CD4-positive, alpha-beta T cell treated with Interleukin-15 for 4 hours (primary cell): ENCODE measurements around the gene FAM199X.
A peak's percentile ranks its signal among the peaks of the same experiment; 100 is the strongest.

ENCODE experiments used
- DNase-seq: peaks from one replicate; pipeline ENCODE4 v3.0.0-alpha.2; 2020; ENCODE audit warnings: low spot score

FAM199X gene

DNA sequence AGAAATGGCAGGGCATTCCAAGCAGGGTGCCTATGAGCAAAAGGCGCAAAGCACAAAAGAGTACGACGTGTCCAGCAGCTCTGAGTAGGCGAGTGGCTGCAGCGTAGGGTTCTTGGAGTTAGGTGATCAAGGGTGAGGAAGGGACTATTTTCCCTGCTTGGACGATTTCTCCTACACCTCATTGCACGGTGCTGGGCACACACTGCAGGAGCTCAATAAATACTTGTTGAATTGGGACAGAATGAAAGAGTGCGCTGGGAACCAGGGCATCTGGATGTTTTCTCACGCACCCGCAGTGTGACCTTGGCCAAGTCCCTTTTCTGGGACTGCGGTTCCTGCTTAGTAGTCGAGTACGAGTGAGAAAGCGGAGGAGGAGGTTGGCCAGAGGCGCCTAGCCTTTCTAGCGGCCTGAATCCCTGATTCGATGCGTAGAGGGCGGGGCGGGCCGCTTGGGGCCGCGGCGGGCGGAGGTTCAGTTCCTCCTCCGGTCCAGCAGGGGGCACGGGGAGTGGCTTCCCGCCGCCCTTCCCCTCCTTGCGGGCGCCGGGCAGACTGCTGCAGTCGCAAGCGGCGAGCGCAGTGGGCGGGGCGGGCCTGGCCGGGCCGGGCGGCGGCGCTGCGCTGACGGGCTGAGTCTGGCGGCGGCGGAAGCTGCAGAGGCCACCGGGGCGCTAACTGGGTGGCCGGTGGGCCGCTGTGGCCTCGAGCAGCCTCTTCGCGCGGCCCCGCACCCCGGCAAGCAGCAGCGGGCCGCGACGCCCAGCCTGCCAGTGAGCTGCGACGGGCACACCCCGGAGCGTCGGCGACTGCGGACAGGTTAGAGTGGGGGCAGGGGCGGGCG, at the start of gene FAM199X:
TSS of gene FAM199X (plus strand) at position 560 of the 841 bp plus-strand sequence. CDS start 333 bp downstream, outside the sequence.
- DNase-seq, result peak; percentile 82

DNA sequence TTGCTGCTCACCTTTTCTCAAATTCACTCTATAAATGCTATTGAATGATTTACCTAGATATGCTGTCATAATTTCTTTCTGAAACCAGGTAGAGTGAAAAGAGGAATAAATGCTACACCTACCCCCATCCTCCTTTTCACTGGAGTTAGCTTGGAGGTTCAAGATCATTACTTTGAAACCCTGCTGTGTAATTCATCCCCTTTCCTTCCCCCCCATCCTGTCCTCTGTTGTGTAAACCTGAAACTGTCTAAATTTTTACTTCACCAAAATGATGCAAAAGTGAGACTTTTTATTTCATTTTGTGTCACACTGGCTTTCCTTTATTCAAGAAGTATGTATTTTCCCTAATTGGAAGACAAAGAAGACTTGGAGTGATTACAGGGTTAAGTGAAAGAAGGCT, 48.5 kb upstream of the FAM199X start:
- no peak for DNase-seq

DNA sequence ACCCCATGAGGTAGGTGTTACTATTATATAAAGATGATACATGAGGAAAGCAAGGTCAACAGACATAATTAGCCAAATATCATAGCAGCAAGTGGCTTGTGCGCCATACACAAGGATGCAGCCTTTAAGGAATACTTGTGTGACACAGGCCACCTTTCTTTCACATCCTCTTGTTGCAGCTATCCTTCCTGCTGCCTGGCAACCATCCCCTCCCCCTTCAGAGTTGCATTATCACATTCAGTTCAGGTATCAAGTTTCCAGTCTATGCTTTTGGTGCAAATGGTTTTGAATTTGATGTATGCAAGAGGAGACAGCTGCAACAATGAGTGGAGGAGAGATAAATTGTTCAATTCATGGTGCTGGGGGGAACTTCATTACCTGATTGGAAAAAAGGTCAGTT, 47.5 kb upstream of the FAM199X start:
- DNase-seq, result no peak

- DNase-seq, result no peak
These were observed 43.4 kb upstream of the FAM199X start for GRCh38 chrX:104122829-104123228.

DNA sequence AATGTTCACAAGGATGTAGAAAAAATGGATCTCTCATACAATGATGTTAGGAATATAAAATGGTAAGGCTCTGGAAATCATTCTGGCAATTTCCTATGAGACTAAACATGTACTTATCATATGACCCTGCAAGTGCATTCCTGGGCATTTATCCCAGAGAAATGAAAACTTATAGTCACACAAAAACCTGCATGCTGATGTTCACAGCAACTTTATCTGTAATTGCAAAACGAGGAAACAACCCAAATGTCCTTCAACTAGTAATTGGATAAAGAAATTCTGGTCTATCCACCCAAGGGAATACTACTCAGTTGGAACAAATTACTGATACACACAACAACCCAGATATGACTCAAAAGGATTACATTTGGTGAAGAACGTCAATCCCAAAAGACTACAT, 39.4 kb upstream of the FAM199X start:
- no peak for DNase-seq

- no peak for DNase-seq
These were observed 35.4 kb upstream of the FAM199X start for GRCh38 chrX:104130808-104131207.

DNA sequence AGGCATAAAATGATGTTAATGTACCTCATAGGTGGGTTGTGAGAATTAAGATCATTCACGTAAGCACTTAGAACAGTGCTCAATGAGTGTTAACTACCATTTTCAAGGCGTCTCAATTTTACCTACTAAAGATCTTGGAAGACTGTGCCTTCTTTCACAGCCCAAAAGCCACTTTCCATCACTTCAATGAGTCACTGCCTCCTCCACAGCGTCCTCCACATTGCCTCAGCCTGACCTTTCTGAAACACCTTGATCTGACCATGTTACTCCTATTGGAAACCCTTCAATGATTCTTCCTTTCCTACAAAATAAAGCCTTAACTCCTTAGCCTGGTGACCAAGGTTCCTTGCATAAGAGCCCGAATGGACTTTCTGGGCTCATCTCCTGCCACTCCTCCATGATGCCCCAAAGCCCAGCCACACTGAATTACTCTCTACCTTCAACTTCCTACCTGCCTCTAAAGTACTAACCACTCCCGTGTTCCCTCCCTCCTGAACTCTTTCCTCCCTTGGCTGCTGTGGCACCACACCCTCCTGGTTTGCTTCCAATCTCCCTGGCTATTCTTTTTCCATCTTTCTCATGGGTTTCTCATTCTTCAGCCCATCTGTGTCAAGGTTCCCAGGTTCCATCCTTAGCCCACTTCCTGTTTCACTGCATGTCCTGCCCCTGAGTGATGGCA, 31.5 kb upstream of the FAM199X start:
- no peak for DNase-seq

DNA sequence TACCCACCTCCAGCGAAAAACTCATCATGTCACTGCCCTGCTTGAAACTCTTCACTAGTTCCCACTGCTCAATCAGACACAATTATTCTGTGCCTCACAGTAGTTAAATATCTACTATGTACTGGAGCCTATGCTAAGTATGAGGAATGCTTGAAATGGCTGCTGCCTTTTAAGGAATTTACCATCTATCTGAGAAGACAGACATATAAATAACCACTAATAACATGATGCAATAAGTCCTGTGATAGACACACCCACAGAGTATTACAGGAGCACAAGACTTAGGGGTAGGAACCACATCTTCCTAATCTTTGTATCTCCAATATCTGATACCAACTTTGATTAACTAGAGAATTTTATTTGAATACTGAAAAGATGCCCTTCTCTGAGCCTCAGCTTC, 30.6 kb upstream of the FAM199X start:
- no peak for DNase-seq

GRCh38 chrX:104136241-104137019, 29.8 kb upstream of the FAM199X start:
- peak; percentile 61 for DNase-seq

DNA sequence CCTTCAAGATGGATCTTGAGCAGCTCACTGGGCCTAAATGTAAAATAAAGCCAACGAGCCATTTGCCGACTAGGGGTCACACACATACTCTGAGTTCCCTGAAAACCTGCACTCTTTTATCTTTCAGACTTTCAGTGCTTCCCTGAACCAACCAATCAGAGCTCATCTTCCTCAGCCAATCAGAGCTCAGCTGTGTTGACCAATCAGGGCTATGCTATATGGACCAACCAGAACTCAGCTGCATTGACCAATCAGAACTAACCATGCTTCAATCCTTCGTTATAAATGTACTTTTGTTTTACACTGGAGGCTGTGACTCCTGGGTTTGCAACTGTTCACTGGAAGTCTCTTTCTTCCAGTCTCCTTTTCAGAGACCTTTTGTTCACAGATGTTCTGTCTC, 28.8 kb upstream of the FAM199X start:
- no peak for DNase-seq

- no peak for DNase-seq
These were observed 25.0 kb upstream of the FAM199X start for GRCh38 chrX:104141087-104141760.

- no peak for DNase-seq
These were observed 15.2 kb upstream of the FAM199X start for GRCh38 chrX:104151037-104151436.

DNA sequence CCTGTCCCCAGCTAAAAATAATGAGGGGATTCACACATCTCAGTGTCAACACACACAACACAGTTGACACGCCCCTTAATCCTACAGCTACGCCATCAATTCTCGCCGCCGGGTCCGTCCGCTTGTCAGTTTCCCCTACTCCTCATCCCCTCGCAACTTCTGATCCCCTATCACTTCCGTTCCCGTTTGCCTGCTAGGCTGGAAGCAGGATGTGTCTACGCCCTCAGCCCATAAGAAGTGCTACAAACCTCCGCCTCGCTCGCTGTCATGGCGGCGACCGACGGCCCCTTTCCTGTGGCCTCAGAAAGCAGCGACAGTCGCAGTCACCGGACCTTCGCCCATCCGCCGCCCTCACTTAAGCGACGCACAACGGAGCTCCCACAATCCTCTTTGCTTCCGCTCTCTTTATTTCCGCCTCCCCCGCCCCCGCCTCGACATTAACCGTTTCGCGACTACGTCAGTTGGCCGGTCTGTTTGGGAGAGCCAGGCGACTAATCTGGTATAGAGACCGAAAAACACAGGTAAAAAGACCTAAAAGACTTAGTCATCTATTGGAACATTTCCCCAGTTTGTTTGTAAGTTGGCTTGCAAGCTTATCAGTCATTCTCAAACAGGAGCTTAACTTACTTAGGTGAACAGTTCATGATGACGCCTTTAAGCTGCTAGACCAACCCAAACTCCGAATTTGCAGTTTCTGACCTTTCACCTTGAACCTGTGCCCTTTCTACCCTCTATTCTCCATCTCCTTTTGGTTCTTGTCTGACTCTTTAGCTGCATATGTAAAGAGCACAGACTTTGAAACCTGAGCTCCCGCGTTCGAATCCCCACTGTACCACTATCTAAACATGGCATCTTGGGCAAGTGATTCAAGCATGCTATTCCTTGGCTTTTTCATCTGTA, 9.4 kb upstream of the FAM199X start, which contains the start of gene SLC25A53:
TSS of gene SLC25A53 (minus strand) at position 380 of the 900 bp plus-strand sequence. CDS start 51,752 bp downstream, outside the sequence.
- DNase-seq, result peak; percentile 71

DNA sequence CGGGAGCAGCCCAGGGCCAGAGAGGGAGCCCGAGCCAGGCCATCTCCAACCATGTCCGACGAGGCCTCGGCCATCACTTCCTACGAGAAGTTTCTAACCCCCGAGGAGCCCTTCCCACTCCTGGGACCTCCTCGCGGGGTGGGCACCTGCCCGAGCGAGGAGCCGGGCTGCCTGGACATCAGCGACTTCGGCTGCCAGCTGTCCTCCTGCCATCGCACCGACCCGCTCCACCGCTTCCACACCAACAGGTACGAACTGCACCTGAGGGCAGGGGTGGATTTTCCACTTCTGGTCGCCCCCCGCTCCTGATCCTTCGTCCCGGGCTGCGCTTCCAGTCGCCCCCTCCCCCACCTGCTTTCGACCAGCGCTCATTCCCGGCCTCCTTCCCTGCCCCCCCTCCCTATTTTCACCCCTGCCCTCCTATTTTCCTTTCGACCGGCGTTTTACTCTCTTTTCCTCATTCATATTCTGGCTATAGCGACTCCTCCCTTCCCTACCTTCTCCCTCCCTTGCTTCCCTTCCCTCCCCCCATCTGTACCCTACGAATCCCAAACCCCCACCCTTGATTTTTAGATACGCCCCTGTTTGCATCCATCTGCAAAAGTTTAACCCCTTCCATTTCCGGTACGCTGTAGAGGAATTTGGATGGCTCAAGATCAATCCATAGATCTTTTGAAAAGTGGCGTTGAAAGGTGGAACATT, 633 bp downstream of the FAM199X start:
- DNase-seq, result no peak

DNA sequence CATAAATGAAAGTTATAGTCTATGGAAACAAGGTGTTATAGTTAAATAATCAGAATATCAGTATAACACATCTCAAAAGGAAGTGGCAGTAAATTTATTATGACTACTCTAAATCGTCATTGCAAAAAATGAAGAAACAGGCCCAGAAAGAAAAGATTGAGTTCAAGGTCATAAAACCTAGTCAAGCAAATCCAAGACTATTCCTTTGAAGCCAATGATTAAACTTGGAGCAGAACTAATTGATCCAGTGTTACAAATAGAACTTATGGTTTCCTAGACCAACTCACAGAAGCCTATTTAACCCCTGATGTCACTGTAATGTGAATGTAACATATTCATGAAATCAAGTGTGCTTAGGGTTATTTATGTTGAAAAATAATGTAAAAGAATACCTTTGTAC, 1.9 kb downstream of the FAM199X start:
- no peak for DNase-seq

GRCh38 chrX:104172121-104172520, 5.9 kb downstream of the FAM199X start:
- DNase-seq, result no peak

DNA sequence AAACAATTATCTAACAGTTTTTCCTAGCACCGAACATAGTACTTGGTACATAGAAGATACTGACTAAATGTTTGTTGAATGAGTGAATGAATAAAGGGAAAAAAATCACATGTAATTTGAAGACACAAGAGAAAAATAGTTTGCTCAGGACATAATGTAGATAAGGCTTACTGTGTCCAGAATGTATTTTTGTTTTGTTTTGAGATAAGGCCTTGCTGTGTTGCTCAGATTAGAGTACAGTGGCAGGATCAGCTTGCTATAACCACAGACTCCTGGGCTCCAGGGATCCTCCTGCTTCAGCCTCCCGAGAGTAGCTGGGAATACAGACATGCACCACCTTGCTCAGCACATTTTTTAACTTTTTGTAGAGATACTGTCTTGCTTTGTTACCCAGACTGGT, 6.5 kb downstream of the FAM199X start:
- no peak for DNase-seq

GRCh38 chrX:104173841-104174240, 7.6 kb downstream of the FAM199X start:
- no peak for DNase-seq

GRCh38 chrX:104183685-104184084, 17.4 kb downstream of the FAM199X start:
- DNase-seq, result no peak

- no peak for DNase-seq
These were observed 21.7 kb downstream of the FAM199X start for GRCh38 chrX:104187931-104188330.
